HEK293 (cell line): Measurements from ENCODE around the gene LCN1.

Experiments
- IKZF3 ChIP-seq: fragments of 450-650 bp; IDR thresholded peaks from 2 replicates; pipeline ENCODE4 v1.5.0; 2018; ENCODE audit warnings: missing biosample characterization, mild to moderate bottlenecking, missing genetic modification characterization, moderate library complexity
- KLF1 ChIP-seq: fragments of 450-650 bp; formaldehyde crosslinking; IDR thresholded peaks from 2 replicates; pipeline ENCODE4 v1.5.1; 2016; ENCODE audit warnings: missing biosample characterization, missing genetic modification characterization
- KLF7 ChIP-seq: fragments of 450-650 bp; formaldehyde crosslinking; IDR thresholded peaks from 2 replicates; pipeline ENCODE4 v1.5.1; 2016; ENCODE audit warnings: missing biosample characterization, missing genetic modification characterization, borderline replicate concordance
- KLF9 ChIP-seq: fragments of 450-650 bp; formaldehyde crosslinking; IDR thresholded peaks from 2 replicates; pipeline ENCODE4 v1.5.1; 2016; ENCODE audit warnings: missing biosample characterization, missing genetic modification characterization, low read depth
- SETDB1 ChIP-seq: IDR thresholded peaks from one replicate; pipeline ENCODE4 v1.6.1; 2017; ENCODE audit warnings: mild to moderate bottlenecking, low read length, moderate library complexity, mixed read lengths; ENCODE audit not compliant: insufficient read length
- ZBTB17 ChIP-seq: fragments of 450-650 bp; formaldehyde crosslinking; IDR thresholded peaks from 2 replicates; pipeline ENCODE4 v1.5.1; 2016; ENCODE audit warnings: missing biosample characterization, missing genetic modification characterization
- ZBTB20 ChIP-seq: fragments of 450-650 bp; formaldehyde crosslinking; IDR thresholded peaks from 2 replicates; pipeline ENCODE4 v1.5.1; 2016; ENCODE audit warnings: missing biosample characterization, missing genetic modification characterization
- ZBTB48 ChIP-seq: fragments of 450-650 bp; formaldehyde crosslinking; IDR thresholded peaks from 2 replicates; pipeline ENCODE4 v1.5.1; 2016; ENCODE audit warnings: missing biosample characterization, missing genetic modification characterization
- ZNF132 ChIP-seq: fragments of 450-650 bp; formaldehyde crosslinking; IDR thresholded peaks from 2 replicates; pipeline ENCODE4 v1.5.1; 2017; ENCODE audit warnings: missing biosample characterization, missing genetic modification characterization, borderline replicate concordance
- ZNF184 ChIP-seq: fragments of 450-650 bp; IDR thresholded peaks from 2 replicates; pipeline ENCODE4 v1.5.1; 2018; ENCODE audit warnings: missing biosample characterization, mild to moderate bottlenecking, missing genetic modification characterization
- ZNF239 ChIP-seq: fragments of 450-650 bp; formaldehyde crosslinking; IDR thresholded peaks from 2 replicates; pipeline ENCODE4 v1.5.1; 2016; ENCODE audit warnings: missing biosample characterization, missing genetic modification characterization
- ZNF404 ChIP-seq: fragments of 450-650 bp; formaldehyde crosslinking; IDR thresholded peaks from 2 replicates; pipeline ENCODE4 v1.5.1; 2017; ENCODE audit warnings: missing biosample characterization, missing genetic modification characterization
- ZNF548 ChIP-seq: fragments of 450-650 bp; formaldehyde crosslinking; IDR thresholded peaks from 2 replicates; pipeline ENCODE4 v1.5.1; 2016; ENCODE audit warnings: missing biosample characterization, missing genetic modification characterization
- ZNF561 ChIP-seq: fragments of 450-650 bp; IDR thresholded peaks from 2 replicates; pipeline ENCODE4 v1.5.1; 2018; ENCODE audit warnings: missing biosample characterization, missing genetic modification characterization, borderline replicate concordance
- TF ChIP-seq, protein P1 (sequence below): fragments of 450-650 bp; formaldehyde crosslinking; IDR thresholded peaks from 2 replicates; pipeline ENCODE4; 2016; ENCODE audit warnings: missing biosample characterization, missing genetic modification characterization
- TF ChIP-seq, protein P2 (sequence below): fragments of 450-650 bp; formaldehyde crosslinking; IDR thresholded peaks from 2 replicates; pipeline ENCODE4 v1.5.1; 2017; ENCODE audit warnings: missing biosample characterization, missing genetic modification characterization
- TF ChIP-seq, protein P3 (sequence below): fragments of 450-650 bp; formaldehyde crosslinking; conservative IDR thresholded peaks from 2 replicates; pipeline ENCODE4 v1.5.1; 2016; ENCODE audit warnings: low read depth, missing biosample characterization, missing genetic modification characterization
- TF ChIP-seq, protein P4 (sequence below): fragments of 450-650 bp; formaldehyde crosslinking; IDR thresholded peaks from 2 replicates; pipeline ENCODE4 v1.5.1; 2016; ENCODE audit warnings: missing biosample characterization, missing genetic modification characterization
- TF ChIP-seq, protein P5 (sequence below): fragments of 450-650 bp; formaldehyde crosslinking; IDR thresholded peaks from 2 replicates; pipeline ENCODE4 v1.5.1; 2016; ENCODE audit warnings: missing biosample characterization, missing genetic modification characterization

The LCN1 gene

DNA sequence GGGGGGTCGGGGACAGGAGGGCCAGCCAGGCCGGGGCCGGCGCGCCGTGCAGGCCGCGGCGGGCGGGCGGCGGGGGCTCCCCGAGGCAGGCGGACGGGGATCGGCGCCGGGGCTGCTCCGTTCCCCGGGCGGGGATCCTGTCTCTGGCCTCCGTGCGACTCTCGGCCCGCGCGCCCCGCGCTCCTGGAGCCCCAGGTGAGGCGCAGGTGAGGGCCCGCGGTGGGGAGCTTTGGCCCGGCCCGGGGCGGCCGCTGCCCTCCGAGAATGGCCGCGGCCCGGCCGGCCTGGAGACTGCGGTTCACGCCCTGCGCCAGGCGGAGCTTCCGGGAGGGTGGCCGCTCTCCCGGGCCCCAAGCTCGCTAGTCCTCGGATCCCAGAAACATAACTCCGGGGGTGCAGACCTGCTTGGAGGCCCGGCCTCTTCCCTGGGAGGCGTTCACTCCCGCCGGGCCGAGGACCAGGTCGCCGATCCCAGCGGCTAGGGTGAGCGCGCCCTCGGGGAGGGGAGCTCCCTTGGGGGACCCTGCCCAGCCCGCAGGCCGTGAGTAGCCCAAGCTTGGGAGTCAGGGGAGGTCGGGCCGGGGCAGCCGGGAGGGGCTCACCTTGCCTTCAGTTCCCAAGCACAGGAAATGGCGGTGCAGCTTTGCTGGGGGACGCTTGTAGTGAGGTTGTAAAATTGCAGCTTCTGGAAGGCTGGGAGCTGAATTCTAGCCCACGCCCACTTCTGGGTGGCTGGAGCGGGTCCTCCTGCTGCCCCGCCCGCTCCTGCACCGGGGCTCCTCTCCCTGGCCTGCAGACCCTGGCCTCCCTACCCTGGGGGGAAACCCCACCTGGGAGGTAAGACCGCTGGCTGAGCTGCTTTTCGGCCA, 40.9 kb upstream of the LCN1 start (continued):
- TF ChIP-seq IKZF3 (tag by site-specific recombination), result no peak
- no peak for TF ChIP-seq ZNF404 (tag by site-specific recombination)
- TF ChIP-seq, protein P1, sequence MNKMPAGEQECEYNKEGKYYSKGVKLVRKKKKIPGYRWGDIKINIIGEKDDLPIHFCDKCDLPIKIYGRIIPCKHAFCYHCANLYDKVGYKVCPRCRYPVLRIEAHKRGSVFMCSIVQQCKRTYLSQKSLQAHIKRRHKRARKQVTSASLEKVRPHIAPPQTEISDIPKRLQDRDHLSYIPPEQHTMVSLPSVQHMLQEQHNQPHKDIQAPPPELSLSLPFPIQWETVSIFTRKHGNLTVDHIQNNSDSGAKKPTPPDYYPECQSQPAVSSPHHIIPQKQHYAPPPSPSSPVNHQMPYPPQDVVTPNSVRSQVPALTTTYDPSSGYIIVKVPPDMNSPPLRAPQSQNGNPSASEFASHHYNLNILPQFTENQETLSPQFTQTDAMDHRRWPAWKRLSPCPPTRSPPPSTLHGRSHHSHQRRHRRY (tag by site-specific recombination), result no peak
- TF ChIP-seq ZNF132 (tag by site-specific recombination), result no peak
- TF ChIP-seq, protein P2, sequence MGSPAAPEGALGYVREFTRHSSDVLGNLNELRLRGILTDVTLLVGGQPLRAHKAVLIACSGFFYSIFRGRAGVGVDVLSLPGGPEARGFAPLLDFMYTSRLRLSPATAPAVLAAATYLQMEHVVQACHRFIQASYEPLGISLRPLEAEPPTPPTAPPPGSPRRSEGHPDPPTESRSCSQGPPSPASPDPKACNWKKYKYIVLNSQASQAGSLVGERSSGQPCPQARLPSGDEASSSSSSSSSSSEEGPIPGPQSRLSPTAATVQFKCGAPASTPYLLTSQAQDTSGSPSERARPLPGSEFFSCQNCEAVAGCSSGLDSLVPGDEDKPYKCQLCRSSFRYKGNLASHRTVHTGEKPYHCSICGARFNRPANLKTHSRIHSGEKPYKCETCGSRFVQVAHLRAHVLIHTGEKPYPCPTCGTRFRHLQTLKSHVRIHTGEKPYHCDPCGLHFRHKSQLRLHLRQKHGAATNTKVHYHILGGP (tag by site-specific recombination), result no peak
- TF ChIP-seq ZNF548 (tag by site-specific recombination), result no peak
- TF ChIP-seq ZNF239 (tag by site-specific recombination), result no peak
- TF ChIP-seq, protein P3, sequence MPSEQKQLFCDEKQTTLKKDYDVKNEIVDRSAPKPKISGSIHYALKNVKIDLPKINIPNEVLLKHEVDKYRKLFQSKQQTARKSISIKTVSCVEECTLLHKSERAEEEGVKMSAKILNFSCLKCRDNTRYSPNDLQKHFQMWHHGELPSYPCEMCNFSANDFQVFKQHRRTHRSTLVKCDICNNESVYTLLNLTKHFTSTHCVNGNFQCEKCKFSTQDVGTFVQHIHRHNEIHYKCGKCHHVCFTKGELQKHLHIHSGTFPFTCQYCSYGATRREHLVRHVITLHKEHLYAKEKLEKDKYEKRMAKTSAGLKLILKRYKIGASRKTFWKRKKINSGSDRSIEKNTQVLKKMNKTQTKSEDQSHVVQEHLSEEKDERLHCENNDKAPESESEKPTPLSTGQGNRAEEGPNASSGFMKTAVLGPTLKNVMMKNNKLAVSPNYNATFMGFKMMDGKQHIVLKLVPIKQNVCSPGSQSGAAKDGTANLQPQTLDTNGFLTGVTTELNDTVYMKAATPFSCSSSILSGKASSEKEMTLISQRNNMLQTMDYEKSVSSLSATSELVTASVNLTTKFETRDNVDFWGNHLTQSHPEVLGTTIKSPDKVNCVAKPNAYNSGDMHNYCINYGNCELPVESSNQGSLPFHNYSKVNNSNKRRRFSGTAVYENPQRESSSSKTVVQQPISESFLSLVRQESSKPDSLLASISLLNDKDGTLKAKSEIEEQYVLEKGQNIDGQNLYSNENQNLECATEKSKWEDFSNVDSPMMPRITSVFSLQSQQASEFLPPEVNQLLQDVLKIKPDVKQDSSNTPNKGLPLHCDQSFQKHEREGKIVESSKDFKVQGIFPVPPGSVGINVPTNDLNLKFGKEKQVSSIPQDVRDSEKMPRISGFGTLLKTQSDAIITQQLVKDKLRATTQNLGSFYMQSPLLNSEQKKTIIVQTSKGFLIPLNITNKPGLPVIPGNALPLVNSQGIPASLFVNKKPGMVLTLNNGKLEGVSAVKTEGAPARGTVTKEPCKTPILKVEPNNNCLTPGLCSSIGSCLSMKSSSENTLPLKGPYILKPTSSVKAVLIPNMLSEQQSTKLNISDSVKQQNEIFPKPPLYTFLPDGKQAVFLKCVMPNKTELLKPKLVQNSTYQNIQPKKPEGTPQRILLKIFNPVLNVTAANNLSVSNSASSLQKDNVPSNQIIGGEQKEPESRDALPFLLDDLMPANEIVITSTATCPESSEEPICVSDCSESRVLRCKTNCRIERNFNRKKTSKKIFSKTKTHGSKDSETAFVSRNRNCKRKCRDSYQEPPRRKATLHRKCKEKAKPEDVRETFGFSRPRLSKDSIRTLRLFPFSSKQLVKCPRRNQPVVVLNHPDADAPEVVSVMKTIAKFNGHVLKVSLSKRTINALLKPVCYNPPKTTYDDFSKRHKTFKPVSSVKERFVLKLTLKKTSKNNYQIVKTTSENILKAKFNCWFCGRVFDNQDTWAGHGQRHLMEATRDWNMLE (tag by site-specific recombination), result no peak
- TF ChIP-seq ZBTB48 (tag by site-specific recombination), result no peak
- TF ChIP-seq ZNF184 (tag by site-specific recombination), result no peak
- 0 out of 2 replicates have a peak, but pooled peaks have one; percentile 37 for TF ChIP-seq KLF7 (tag by site-specific recombination)
- TF ChIP-seq, protein P4, sequence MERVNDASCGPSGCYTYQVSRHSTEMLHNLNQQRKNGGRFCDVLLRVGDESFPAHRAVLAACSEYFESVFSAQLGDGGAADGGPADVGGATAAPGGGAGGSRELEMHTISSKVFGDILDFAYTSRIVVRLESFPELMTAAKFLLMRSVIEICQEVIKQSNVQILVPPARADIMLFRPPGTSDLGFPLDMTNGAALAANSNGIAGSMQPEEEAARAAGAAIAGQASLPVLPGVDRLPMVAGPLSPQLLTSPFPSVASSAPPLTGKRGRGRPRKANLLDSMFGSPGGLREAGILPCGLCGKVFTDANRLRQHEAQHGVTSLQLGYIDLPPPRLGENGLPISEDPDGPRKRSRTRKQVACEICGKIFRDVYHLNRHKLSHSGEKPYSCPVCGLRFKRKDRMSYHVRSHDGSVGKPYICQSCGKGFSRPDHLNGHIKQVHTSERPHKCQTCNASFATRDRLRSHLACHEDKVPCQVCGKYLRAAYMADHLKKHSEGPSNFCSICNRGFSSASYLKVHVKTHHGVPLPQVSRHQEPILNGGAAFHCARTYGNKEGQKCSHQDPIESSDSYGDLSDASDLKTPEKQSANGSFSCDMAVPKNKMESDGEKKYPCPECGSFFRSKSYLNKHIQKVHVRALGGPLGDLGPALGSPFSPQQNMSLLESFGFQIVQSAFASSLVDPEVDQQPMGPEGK (tag by site-specific recombination), result peak; percentile 82
- TF ChIP-seq ZBTB17, result 0 out of 2 replicates have a peak, but pooled peaks have one; percentile 20
- TF ChIP-seq, protein P5, sequence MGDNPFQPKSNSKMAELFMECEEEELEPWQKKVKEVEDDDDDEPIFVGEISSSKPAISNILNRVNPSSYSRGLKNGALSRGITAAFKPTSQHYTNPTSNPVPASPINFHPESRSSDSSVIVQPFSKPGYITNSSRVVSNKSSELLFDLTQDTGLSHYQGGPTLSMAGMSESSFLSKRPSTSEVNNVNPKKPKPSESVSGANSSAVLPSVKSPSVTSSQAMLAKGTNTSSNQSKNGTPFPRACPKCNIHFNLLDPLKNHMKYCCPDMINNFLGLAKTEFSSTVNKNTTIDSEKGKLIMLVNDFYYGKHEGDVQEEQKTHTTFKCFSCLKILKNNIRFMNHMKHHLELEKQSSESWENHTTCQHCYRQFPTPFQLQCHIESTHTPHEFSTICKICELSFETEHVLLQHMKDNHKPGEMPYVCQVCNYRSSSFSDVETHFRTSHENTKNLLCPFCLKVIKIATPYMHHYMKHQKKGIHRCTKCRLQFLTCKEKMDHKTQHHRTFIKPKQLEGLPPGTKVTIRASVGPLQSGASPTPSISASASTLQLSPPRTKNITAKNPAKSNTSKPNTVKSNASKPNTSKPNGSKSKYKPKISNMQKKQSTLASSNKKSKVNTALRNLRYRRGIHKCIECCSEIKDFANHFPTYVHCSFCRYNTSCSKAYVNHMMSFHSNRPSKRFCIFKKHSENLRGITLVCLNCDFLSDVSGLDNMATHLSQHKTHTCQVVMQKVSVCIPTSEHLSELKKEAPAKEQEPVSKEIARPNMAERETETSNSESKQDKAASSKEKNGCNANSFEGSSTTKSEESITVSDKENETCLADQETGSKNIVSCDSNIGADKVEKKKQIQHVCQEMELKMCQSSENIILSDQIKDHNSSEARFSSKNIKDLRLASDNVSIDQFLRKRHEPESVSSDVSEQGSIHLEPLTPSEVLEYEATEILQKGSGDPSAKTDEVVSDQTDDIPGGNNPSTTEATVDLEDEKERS (tag by site-specific recombination), result no peak
- no peak for TF ChIP-seq SETDB1
- 0 out of 2 replicates have a peak, but pooled peaks have one; percentile 36 for TF ChIP-seq ZNF561 (tag by site-specific recombination)
- peak; percentile 64 for TF ChIP-seq KLF1 (tag by site-specific recombination)
- peak; percentile 89 for TF ChIP-seq ZBTB20 (tag by site-specific recombination)
- TF ChIP-seq KLF9 (tag by site-specific recombination), result peak; percentile 86
